OCI-LY1 (cell line): ENCODE measurements around the gene SLC6A8.

Source experiments
- H2AFZ ChIP-seq: fragments of 200-600 bp; sonication (generic), shearing (Covaris generic); 2 replicates; pipeline ENCODE4 v1.6.0; 2014; ENCODE audit warnings: antibody characterized with exemption, mild to moderate bottlenecking, low read length
- H3F3A ChIP-seq: fragments of 200-600 bp; sonication (generic), shearing (Covaris generic); 2 replicates; pipeline ENCODE4 v1.6.0; 2014; ENCODE audit warnings: mild to moderate bottlenecking, antibody characterized with exemption, low read length, moderate library complexity; ENCODE audit not compliant: insufficient read depth
- H3K27ac ChIP-seq: fragments of 200-600 bp; sonication (generic); 2 replicates; pipeline ENCODE4 v1.5.1; 2014; ENCODE audit warnings: low read length, mixed run types, mild to moderate bottlenecking, low read depth; ENCODE audit not compliant: poor library complexity, severe bottlenecking
- H3K27me3 ChIP-seq: fragments of 200-600 bp; sonication (generic); 2 replicates; pipeline ENCODE4 v1.6.0; 2014; ENCODE audit warnings: antibody characterized with exemption, mild to moderate bottlenecking, low read length, moderate library complexity; ENCODE audit not compliant: insufficient read depth
- H3K36me3 ChIP-seq: fragments of 200-600 bp; sonication (generic); 2 replicates; pipeline ENCODE4 v1.6.1; 2014; ENCODE audit warnings: mild to moderate bottlenecking, antibody characterized with exemption, low read length, moderate library complexity, mixed read lengths; ENCODE audit not compliant: insufficient read depth
- H3K4me1 ChIP-seq: fragments of 200-600 bp; sonication (generic); 2 replicates; pipeline ENCODE4 v1.5.1; 2014; ENCODE audit warnings: mild to moderate bottlenecking, low read length, moderate library complexity; ENCODE audit not compliant: insufficient read depth, severe bottlenecking
- H3K4me2 ChIP-seq: fragments of 200-600 bp; sonication (generic), shearing (Covaris generic); 2 replicates; pipeline ENCODE4 v1.6.1; 2014; ENCODE audit warnings: low read length
- H3K4me3 ChIP-seq: fragments of 200-600 bp; sonication (generic); 2 replicates; pipeline ENCODE4 v1.5.1; 2014; ENCODE audit warnings: low read length, low read depth, mild to moderate bottlenecking, mixed read lengths; ENCODE audit not compliant: poor library complexity, severe bottlenecking
- H3K79me2 ChIP-seq: fragments of 200-600 bp; shearing (Covaris generic); 2 replicates; pipeline ENCODE4 v1.6.1; 2016; ENCODE audit warnings: mixed run types, low read length, mixed read lengths; ENCODE audit not compliant: insufficient read depth
- H3K9ac ChIP-seq: fragments of 200-600 bp; sonication (generic), shearing (Covaris generic); 2 replicates; pipeline ENCODE4 v1.6.1; 2014; ENCODE audit warnings: mild to moderate bottlenecking, low read length, mixed read lengths
- H3K9me2 ChIP-seq: fragments of 200-600 bp; sonication (generic), shearing (Covaris generic); 2 replicates; pipeline ENCODE4 v1.6.1; 2014; ENCODE audit warnings: low read depth, mild to moderate bottlenecking, low read length, mixed read lengths
- H3K9me3 ChIP-seq: fragments of 200-600 bp; shearing (Covaris generic); 2 replicates; pipeline ENCODE4 v1.6.1; 2014; ENCODE audit warnings: low read length, mixed read lengths
- H4K20me1 ChIP-seq: fragments of 200-600 bp; sonication (generic), shearing (Covaris generic); 2 replicates; pipeline ENCODE4 v1.6.0; 2016; ENCODE audit warnings: mild to moderate bottlenecking, low read length; ENCODE audit not compliant: insufficient read depth
- CTCF ChIP-seq: fragments of 200-600 bp; sonication (generic), shearing (Covaris generic); IDR thresholded peaks from 2 replicates; pipeline ENCODE4 v1.5.1; 2017; ENCODE audit warnings: mild to moderate bottlenecking, antibody characterized with exemption, low read length, moderate library complexity, mixed read lengths
- EZH2 ChIP-seq: fragments of 200-600 bp; sonication (generic), shearing (Covaris generic); IDR thresholded peaks from 2 replicates; pipeline ENCODE4 v1.8.0; 2017; ENCODE audit warnings: borderline replicate concordance, mixed run types, mild to moderate bottlenecking, antibody characterized with exemption, low read length, moderate library complexity, mixed read lengths

The SLC6A8 gene

DNA sequence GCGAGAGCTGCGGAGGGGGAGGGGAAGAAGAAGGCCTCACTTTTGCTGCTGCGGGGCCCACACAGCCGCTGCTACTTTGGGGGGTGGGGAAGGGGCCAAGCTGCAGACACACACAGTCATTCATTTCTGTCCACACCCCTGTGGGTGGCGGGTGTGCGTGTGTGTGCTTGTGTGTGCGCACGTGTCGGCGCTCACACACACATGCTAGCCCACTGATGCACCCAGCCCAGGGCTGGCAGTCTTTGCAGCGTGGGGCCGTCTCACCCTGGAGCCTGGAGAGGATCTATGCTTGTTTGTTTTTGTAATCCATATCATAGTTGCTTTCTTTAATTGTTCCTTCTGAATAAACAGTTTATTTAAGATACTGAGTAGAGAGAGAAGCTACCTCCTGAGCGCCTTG, 36.8 kb upstream of the SLC6A8 start:
- no peaks in the 10 kb centered on the region for H3K4me1 ChIP-seq
- no peaks in the 10 kb centered on the region for H4K20me1 ChIP-seq
- H3K79me2 ChIP-seq: no peaks in the 10 kb centered on the region
- H3K9ac ChIP-seq: no peak overlapping the region
- H3K27me3 ChIP-seq: no peaks in the 10 kb centered on the region
- H3K4me2 ChIP-seq: no peak overlapping the region
- no peak overlapping the region for H3K27ac ChIP-seq
- H3K9me3 ChIP-seq: no peaks in the 10 kb centered on the region
- no peak overlapping the region for H2AFZ ChIP-seq
- no peak overlapping the region for H3K4me3 ChIP-seq
- H3K36me3 ChIP-seq: no peaks in the 10 kb centered on the region
- no peaks in the 10 kb centered on the region for H3F3A ChIP-seq
- no peaks in the 10 kb centered on the region for H3K9me2 ChIP-seq
- TF ChIP-seq EZH2: no peak
- no peak for TF ChIP-seq CTCF

- no peaks in the 10 kb centered on the region for H3K79me2 ChIP-seq
- no peak overlapping the region for H3K4me2 ChIP-seq
- H3K27me3 ChIP-seq: no peaks in the 10 kb centered on the region
- H3K36me3 ChIP-seq: no peaks in the 10 kb centered on the region
- H3F3A ChIP-seq: no peaks in the 10 kb centered on the region
- H3K4me1 ChIP-seq: no peaks in the 10 kb centered on the region
- H3K9ac ChIP-seq: no peak overlapping the region
- TF ChIP-seq CTCF (no peak), EZH2 (no peak)
- no peaks in the 10 kb centered on the region for H4K20me1 ChIP-seq
- no peak overlapping the region for H2AFZ ChIP-seq
- no peak overlapping the region for H3K27ac ChIP-seq
- H3K9me3 ChIP-seq: no peaks in the 10 kb centered on the region
- H3K9me2 ChIP-seq: no peaks in the 10 kb centered on the region
- no peak overlapping the region for H3K4me3 ChIP-seq
These were observed 36.1 kb upstream of the SLC6A8 start for GRCh38 chrX:153651540-153652079.

DNA sequence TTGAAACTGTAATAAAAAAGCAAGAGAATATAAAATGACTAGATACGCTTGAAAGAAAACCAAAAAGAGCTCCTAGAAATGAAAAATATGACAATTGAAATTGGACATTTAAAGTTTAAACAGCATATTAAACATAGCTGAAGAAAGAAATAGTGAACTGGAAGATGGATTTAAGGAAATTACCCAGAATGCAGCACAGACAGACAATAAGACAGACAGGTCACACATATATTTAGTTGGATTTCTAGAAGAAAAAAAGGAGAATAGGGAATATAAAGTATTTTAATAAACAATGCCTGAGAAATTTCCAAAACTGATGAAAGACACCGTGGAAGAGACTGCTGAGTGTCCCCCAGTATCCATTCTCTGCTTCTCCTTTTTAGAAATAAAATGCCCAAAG, 34.2 kb upstream of the SLC6A8 start:
- no peaks in the 10 kb centered on the region for H4K20me1 ChIP-seq
- H3F3A ChIP-seq: no peaks in the 10 kb centered on the region
- no peaks in the 10 kb centered on the region for H3K4me1 ChIP-seq
- no peak overlapping the region for H3K4me3 ChIP-seq
- H2AFZ ChIP-seq: no peak overlapping the region
- H3K4me2 ChIP-seq: no peak overlapping the region
- no peaks in the 10 kb centered on the region for H3K79me2 ChIP-seq
- H3K27me3 ChIP-seq: no peaks in the 10 kb centered on the region
- H3K9ac ChIP-seq: no peak overlapping the region
- H3K9me2 ChIP-seq: no peaks in the 10 kb centered on the region
- TF ChIP-seq CTCF (no peak), EZH2 (no peak)
- no peak overlapping the region for H3K27ac ChIP-seq
- H3K36me3 ChIP-seq: no peaks in the 10 kb centered on the region
- no peaks in the 10 kb centered on the region for H3K9me3 ChIP-seq
